Right renal pelvis (tissue), 4 donors: ENCODE measurements around the gene GBA3. TPM values are rescaled to one million over a fixed set of nuclear protein-coding genes. Genes with fewer than 3 reads are reported as not detected.

Source experiments
- DNase-seq, 4 donors: peaks; one replicate each; pipeline ENCODE4 v3.0.0-alpha.2; 2013; ENCODE audit warnings: low read depth in 4 of 4, low spot score in 3 of 4, missing footprints in 1 of 4
- polyA plus RNA-seq, 4 donors: library from polyadenylated mRNA; unstranded; fragments of 120-200 nt; gene quantifications; one replicate each; pipeline ENCODE4 v1.2.1, GENCODE V29; 2013; ENCODE audit not compliant: insufficient read length in 4 of 4

The GBA3 gene
- 10 to 100 TPM; 13.4 to 19.8 (median 16.3) TPM for polyA plus RNA-seq

DNA sequence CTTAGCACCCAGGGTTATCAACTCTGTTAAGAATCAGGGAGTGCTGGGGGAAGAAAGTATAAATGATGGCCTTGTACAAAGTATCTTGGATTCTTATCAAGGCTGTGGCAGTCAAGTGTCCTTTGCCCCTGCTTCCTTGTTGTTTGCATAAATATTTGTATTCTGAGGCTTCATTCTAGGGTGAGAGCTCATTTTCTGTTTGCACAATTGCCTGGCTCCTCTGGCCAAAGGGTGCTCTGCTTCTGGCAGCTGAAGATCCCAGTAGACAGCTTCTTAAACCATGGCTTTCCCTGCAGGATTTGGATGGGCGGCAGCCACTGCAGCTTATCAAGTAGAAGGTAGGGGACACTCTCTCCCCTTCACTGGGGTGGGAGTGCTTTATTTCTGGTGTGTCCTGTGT is at the start of gene GBA3:
GBA3 (plus strand) TSS at position 202 of the 400 bp plus-strand sequence.
- DNase-seq = no peak

DNA sequence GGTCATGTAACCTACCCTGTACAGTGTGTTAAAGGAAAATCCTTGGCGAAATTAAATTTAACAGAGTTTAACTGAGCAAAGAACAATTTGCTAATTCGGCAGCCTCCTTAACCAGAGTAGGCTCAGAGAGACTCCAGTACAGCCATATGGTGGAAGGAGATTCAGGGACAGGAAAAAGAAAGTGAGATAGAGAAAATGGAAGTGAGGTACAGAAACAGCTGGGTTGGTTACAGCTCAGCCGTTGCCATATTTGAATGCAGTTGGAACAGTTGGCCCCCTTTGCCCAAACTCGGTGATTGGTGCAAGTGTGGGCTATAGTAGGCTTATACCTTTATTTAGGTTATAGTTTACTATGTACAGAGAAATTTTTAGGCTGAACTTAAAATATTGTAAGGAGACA is 48.8 kb upstream of the GBA3 start:
- no peak for DNase-seq

DNA sequence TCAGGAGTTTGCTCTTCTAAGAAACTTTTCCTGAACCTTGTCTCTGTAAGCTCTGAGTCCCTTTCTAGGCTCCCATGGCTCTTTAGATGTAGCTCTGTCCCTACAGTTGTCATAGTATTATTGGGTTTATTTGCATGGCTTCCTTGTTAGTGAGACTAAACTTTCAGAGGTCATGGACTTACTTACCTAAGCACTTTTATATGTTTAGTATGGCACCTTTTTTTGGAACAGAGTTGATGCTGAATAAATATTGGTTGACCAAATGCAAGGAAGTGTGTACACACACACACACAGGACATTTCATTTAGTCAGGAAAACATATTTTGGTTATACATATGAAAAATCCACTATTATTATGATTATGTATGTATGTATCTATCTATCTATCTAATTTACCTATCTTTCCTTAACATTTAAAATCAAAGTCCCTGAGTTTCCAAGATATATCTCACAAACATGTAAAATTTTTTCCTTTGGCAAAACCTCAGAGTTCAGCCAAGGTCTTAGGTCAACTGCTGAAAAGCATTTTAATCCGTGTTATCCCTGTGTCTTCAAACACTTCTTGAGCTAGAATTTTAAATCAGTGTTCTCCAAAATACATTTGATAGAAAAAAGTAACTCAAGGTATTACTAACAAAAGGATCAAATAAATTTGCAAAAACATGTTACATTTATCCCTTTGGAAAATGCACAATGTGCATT is 47.1 kb upstream of the GBA3 start:
- DNase-seq = no peak

DNA sequence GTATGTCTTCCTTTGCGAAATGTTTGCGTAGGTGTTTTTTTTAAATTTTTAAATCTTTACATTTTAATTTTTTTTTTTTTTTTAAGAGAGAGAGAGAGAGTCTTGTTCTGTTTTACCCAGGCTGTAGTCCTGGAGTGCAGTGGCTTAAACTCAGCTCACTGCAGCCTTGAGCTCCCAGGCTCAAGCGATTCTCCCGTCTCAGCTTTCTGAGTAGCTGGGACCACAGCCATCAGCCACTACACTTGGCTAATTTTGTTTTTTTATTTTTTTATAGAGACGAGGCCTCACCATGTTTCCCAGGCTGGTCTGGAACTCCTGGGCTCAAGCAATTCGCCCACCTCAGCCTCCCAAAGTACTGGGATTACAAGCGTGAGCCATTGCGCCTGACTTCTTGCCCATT is 43.7 kb upstream of the GBA3 start:
- no peak for DNase-seq

DNA sequence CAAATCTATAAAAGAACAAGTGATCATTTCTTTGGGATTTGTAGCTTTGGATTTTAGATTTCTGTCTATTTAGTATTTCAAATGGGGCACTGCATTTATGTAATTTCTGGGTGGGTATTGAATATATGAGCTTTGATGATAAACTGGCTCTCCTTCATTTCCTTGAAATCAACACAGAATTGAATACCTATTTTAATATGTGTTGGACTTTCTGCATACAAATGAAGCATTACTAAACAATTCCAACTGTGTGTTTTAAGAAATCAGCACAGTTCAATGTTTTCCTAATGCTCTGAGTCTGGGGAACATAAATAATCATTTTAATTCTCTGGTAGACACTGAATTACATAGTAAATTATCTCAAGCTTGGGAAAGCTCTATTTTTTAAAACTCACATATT is 42.0 kb upstream of the GBA3 start:
- DNase-seq = no peak

DNA sequence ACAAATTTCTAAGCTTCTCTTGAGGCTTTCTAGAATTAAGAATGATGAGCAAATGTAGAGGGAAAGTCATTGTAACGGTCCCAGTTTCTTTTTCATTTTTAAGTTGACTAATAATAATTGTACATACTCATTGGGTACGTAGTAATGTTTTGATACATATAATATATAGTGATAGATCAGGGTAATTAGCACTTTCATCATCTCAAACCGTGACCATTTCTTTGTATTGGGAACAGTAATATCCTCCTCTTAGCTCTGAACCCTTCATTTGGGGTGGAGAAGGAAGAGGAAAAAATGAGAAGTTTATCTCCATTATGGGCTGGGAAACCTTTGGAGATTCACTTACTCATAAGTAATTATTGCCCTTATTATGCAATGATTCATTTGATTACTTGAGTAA is 39.0 kb upstream of the GBA3 start:
- DNase-seq = no peak

DNA sequence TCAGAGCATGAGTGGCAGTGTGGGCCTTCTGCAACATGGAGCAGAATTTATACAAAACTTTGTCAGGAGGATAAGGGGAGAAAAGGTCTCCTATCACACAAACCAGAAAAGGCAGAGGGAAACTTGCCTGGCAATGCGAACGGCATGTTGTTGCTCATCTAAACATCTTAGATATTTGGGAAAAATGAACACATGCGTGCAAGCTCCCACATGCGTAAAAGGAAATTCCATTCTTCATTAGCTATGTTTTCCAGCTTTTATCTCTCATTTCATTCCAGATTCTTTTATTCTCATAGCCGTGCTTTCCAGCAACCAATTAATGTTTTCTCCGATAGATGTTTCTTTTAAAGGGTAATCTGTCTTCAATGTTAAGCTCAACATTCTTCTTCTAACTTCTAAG is 31.3 kb upstream of the GBA3 start:
- DNase-seq = no peak

DNA sequence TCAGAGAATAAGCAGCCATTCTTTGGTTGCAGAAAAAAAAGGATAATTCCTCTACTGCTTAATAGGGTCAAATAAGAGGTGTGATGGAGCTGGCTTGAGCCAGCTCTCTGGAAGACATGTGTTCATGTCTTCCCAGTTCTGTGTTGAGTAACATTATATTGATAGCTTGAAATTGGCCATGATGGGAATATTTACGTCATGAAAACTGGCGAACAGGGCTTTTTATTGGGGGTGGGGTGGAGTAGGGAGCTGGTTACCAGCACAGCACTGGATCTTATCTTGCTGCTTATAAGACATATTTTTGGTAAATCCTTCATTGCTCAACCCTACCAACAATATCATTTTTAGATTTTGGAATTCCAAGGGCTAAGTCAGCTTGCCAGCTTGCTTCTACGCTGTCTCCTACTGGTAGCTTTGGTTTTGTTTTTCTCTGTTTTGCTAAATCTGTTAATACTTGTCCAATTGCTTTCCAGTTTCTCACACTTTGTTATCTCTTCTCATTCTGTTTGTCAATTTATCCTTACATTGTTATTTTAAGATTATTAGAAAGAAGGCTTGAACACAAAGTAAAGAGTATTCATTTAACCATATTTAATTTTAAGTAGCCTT is 25.3 kb upstream of the GBA3 start:
- DNase-seq = no peak

DNA sequence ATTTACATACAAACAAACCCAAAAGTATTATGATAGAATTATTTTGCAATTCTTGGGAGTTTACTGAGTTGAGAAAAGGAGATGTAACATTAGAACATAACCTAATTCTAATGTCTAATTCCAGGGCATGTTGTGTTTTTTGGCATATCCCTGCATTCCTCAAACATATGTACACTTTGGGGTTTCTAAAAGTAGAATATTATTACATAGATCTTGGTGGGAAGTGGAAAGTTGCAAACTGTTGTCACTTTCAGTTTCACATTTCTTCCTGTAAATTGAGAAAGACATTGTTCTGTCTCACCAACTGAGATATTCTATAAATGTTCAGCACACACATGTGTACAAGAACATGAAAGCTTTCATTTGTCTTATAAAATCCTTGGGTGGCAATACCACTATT is 24.4 kb upstream of the GBA3 start:
- no peak for DNase-seq

DNA sequence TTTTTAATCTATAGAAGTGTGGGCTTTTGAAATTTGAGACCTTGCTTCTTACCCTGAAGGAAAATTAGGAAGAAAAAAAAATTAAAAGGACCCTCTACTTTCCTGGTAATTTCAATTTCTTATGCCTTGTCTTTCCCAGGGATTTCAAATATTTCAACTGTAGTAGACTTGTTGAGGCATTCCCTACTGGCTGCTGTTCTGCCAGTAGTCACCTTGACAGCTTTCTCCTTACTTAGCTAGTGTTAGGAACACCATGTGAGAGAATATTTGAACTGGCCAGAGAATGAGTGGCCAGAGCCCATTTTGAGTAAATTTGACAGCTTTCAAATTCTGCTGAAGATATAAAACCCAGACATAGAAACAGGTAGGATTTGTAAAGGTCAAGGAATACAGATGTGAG is 24.0 kb upstream of the GBA3 start:
- no peak for DNase-seq

DNA sequence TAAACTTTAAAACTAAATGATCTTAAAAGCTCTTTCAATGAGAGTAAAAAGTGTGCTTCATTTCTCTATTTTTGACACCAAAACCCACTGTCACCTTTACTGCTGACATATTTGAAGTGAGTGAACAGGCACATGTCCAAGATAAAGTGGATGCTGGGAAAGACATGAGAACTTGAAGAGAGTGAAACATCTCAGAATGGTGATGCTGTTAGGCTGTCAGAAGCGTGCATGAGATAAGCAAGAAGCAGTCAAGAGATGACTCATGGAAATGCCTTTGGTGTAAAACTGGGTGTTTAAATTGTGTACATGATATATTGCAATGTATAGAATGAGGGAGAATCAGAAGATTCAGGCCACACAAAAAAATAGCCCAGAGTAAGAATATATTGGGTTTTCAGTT is 21.8 kb upstream of the GBA3 start:
- DNase-seq = no peak

DNA sequence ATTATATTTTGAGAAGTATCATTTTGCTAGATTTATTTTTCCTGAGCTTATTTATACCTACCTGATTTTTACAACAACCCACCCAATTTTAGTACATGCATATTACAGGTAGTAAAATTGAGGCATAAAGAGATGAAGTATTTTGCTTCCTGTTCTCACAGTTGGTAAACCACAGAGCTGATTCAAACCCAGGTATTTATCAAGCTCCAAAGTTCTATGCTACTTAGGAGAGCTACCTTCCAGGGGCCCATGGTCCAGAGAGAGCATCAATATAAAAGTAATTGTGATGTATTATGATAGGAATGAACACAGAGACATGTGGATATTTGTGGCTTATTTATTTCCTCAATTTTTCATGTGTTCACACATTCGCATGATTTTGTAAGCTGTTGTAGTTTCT is 20.2 kb upstream of the GBA3 start:
- DNase-seq = no peak

DNA sequence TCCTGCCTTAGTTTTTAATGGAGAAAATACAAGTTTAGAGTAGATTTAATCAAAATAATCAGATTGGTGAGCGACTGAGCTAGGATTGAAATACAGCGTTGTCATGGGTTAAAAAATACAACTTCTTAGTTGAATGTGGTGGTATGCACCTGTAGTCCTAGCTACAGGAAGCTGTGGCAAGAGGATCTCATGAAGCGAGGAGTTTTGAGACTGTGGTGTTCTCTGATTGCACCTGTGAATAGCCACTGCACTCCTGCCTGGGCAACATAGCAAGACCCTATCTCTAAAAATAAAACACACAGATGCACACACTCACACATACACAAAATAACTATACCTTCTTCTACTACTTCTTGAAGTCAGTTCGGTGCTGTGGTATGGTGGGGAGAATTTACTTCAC is 19.8 kb upstream of the GBA3 start:
- no peak for DNase-seq

DNA sequence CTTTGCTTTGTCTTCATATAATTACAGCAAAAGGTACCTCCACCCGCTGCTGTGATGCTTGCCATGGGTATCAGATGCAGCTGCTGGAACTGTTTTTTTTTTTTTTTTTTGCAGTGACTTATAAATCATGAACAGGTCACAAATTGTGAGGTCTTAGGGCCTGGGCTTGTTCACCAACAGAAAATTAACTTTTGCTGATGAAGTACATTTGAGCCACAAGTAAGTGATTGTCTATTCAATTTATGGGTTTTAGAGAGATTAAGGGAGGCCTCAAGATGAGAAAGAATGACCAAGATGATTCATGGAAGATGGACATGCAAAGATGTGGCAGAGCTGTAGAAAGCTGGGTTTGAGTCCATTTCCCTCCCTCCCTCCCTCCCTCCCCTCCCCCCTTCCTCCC is 18.0 kb upstream of the GBA3 start:
- DNase-seq = no peak

DNA sequence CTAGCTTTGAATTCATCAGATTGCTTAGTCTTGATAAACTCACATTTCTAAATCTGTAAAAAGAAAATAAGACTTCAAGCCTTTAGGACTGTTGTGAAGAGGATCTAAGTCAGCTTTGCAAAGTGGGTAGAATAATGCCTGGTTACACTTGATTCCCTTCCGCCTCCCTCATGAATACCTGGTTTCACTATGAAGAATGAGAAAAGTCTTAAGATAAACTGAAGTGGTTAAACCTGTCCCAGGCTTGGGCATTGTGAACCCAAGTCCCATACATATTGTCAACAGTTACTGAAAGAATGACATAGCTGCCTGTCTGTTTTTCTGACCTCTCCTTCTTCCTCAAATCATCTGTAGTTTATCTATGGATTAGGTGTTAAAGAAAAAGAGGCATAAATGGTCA is 16.7 kb upstream of the GBA3 start:
- no peak for DNase-seq

DNA sequence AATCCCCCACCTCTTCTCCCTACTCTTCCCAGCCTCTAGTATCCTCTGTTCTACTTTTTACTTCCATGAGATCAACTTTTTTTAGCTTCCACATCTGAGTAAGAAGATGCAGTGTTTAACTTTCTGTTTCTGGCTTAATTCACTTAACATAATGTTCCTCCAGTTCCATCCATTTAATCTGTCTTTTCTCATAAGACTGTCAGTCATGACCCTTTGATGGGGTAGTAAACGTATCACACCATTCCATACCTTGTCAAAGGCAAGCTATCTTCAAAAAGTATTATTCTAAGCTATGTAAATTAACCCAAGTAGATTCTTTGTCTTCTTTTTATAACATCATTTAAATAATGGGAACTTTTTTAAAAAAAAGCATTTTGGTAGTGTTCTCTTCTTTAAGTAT is 15.0 kb upstream of the GBA3 start:
- no peak for DNase-seq

DNA sequence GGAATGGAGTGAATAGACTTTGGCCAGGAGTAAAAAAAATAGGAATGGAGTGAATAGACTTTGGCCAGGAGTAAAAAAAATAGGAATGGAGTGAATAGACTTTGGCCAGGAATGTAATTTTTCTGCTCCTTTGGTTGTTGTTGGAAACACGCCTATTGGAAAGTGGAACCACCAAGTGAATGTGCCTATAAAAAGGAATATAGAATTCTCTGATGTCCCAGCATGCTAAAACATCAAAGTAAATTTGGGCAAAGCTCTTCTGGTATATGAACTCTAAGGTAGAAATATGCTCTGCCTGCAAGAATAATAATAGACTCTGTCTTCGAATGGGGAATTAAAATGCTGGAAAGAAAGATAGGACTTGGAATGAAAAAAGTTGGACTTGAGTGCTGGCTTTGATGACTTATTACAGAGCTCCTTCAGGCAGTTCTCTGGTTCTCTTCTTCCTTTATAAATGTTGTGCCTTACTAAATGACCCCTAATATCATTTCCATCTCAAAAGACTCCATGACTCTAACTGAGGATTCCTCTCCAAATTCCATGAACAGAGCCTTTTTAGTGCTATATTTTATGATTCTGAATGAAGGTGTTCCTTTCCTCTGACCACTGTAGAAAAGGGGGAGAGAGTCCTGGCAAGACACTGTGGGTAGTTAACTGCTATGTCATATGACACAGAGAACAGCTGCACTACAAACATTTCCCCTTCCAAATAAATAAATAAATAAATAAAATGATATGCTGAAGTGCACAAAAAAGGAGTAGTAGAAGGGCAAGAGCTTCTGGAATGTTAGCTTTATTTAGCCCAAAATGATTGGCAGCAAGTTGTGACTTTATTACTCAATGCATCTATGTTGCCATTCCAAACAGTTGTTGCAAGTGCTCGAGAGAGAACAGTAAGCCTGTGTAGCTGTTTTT is 13.5 kb upstream of the GBA3 start:
- no peak for DNase-seq

DNA sequence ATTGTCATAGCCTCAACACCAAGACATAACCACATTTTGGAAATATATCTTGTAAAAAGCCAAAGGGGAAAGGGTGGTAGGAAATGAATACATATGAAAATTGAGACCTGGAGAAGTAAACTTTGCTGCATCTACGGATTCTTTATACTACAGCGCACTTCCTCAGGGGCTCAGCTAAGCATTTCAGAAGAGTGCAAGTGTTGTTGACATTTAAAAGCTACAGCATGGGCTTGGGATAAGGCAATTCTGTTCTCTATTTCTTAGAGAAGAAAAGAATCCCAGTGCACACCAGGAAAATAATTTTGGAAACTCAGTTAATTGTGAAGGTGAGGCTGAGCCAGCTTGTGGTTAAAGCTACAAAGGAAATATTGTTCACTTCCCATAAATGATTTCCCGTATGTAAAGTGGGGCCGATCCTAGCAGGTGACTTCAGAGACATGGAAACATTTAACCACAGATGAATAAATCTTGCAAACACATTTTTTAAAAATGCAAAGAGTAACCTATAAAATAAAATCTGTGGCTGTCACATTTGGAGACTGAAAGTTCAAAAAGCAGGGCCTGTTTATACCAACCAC is 12.6 kb upstream of the GBA3 start:
- no peak for DNase-seq

DNA sequence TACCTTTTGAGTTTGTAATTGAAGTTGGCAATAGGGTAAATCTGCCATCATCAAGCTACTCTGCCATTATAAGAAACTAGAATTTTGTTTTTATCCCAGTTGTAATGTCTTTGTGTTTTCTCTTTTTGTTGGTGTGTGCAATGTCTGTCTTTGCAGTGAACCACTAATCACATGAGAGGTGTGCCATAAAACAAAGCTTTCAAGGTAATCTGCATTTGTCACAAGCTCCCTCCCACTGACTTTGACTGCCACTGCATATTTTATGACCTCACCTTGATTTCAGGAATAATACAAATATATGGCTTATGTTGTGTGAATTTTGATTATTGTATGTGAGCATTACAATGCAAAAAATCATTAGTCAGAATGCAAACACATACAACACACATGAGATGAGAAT is 9.0 kb upstream of the GBA3 start:
- DNase-seq = no peak

DNA sequence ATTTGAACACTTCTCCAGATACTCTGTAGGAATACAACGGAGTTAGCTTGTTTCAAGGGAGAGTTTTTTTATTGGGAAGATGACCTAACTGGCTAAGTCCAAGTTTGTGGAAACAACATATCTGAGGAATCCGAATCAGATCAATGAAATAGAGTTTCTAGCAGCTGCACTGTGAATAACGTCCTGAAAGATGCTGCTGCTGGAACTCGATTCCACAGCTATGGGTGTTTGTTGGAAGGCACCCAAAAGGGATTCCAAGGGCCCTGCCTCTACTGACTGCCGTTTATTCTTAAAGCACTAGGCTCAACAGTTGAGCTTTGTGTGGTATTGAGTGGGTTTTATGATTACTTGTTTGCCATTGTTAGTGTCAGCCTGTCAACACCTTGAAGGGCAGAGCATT is 6.6 kb upstream of the GBA3 start:
- DNase-seq = no peak

DNA sequence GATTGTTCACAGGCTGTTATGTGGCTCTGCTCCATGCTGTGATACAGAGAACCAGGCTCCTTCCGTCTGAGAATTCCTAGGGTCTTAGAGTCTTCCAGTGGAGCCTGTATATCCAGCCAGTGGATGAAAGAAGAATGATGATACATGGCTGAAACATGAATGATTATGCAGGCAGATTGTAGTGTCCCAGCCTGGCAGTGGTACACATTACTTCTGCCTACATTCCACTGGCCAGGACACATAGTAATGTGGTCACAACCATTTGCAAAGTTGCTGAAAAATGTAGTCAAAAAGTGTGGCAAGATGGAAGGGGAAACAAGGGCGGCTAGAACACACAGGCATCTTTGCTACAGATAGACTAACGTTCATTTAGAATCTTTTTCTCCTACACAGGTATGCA is 4.5 kb upstream of the GBA3 start:
- DNase-seq = no peak
